GM19239 (cell line): ENCODE measurements around the gene TUBE1.

Source experiments
- DNase-seq: peaks from one replicate; pipeline ENCODE4 v3.0.0; 2011; ENCODE audit warnings: low spot score; ENCODE audit not compliant: insufficient read length
- FAIRE-seq: peaks from 2 replicates; lab custom pipeline; 2011; peaks lifted over from hg19 to GRCh38; lab: Jason Lieb, UNC

The TUBE1 gene

DNA sequence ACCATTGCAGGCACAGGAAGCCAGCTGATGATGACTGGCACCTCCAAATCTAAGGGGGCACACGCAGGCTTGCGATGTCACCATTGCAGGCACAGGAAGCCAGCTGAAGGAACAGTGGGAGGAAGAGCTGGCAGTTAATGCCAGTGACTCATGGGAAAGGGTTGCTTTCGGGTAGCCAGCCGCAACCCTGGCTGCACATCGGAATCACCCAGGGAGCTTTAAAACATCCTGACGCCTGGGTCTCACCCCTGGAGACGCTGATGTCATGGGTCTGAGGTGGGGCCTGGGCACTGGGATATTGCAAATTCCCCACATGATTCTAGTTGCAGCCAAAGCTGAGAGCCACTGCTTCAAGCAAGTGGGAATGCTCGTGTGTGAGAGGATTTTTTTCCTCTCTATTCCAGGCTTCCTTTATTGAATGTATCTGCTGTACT lies 49.5 kb downstream of the TUBE1 start:
- DNase-seq (no peak), FAIRE-seq (no peak)

DNA sequence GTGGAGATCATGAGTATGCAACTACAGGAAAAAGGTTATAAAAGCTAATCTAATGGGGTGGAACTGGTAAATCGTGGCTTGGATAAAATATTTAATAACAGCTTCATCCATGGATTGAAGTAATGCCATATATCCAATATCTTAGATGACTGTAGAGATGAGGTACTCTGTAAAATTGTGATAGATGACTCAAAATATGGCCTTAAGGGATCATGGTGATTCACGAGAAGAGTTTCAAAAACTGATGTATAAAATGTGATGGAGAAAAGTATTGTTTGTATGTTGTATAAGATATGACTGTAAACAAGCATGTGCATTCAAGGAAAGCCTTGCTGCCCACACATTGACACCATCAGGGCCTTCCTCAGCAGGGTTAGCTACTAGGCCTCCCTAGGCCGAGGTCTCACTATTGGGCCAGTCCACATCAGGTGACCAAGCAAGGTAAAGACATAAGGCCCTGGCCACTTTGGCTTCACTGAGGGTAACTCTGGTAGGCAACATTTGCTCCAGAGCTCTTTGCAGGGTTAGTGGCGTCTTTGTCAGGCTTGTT lies 51.1 kb downstream of the TUBE1 start:
- DNase-seq = no peak
- no peak for FAIRE-seq

GRCh38 chr6:112034616-112034995 lies 52.7 kb downstream of the TUBE1 start:
- FAIRE-seq = no peak
- DNase-seq = no peak

DNA sequence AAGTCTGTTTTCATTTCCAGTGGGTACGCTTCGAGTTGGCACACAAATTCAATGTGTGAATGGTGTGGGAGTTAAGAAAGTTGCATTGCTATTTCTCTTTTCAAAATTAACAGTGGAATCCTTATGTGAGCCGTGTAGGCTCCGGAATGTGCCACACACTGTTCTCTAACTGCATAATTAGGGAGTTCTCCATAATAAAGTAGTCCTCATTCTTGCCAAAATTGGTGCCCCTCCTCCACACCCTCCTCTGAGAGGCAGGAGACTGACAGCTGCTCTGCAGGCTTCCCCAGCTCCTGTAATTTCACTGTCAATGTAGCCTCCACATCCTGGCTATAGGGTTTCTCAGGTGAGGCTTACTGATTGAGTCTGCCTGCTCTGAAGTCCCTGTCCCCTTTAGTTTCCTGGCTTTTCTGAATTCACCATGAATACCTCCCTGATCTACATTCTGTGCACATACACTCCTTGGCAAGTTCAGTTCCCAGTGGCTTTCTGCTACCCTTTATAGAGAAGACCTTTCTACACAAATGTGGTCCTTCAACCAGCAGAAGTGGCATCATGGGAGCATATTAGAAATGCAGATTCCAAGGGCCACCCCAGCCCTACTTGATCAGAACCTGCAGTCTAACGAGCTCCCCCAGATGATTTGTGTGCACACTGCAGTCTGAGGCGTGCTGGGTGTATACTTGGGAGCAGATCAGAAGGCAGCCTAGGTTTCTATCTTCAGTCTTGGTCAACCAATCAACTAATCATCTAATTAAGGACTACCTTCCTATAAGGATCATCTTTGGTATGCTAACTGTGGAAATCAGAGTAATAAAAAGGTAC lies 53.3 kb downstream of the TUBE1 start:
- FAIRE-seq (no peak), DNase-seq (no peak)

DNA sequence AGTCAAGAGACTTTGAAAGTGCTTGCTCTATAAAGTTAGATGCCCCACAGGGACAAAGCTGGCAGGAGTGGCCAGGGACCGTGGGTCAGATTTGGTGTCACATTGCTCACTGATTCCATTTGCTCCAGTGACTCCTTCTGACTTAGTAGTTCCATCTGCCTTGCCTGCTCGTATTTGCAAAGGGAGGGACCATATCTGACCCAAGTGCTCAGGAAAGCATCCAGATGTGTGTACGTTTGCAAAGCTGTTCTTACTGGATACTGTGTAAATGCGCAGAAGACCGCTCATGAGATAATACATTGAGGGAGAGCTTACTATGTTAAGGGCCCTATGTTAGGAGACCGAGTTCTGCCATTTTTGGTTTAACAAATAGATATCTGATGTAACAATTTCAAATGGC lies 54.6 kb downstream of the TUBE1 start:
- FAIRE-seq (no peak), DNase-seq (no peak)

DNA sequence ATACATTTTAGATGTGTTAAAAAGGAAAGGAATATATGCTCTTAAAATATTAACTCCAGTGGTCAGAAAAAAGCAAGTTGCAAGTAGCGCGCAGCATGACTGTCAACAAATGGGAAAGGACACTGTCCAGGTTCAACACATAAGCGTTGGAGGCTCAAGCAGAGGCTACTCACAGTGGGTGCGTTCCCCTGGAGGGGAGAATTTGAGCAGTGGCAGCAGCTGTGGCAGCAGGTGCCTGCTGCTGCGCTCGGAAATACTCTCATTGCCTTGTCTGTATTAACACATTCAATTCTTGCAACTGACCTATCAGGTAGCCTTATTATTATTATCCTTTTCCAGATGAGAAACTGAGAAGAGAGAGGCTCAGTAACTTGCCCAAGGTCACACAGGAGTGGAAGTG lies 55.3 kb downstream of the TUBE1 start:
- DNase-seq (no peak), FAIRE-seq (no peak)

DNA sequence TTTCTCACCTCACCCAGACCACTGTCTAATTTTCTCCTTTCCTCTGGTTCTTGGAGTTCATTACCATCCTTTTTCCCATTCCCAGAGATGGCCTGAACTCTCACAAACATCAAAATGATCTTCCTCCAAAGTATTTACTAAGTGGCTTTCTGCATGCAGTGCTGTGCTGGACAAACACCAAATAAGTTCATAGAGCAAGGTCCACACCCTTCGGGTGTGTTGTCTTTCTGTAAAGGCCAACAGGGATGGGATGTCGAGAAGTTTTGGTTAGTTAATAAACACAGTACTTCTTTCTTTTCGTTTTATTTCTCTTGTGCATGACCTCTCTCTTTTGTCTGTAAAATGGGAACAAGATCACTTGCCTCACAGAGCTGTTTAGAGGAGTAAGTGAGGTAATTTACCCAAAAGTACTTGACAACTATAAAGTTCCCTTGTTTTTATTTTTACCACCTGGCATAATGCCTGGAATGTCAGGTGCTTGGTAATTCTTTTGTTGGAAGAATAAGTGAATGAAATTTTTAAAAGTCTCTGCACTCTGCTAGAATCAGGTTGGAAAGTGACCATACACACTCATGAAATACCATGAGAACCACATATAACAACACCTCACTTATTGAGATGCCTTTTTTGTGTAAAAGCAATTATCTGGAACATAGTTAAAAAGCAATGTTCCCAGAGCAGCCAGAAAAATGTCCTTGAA lies 56.2 kb downstream of the TUBE1 start:
- DNase-seq (no peak), FAIRE-seq (no peak)

GRCh38 chr6:112030206-112030960 lies 56.9 kb downstream of the TUBE1 start:
- DNase-seq = no peak
- no peak for FAIRE-seq

DNA sequence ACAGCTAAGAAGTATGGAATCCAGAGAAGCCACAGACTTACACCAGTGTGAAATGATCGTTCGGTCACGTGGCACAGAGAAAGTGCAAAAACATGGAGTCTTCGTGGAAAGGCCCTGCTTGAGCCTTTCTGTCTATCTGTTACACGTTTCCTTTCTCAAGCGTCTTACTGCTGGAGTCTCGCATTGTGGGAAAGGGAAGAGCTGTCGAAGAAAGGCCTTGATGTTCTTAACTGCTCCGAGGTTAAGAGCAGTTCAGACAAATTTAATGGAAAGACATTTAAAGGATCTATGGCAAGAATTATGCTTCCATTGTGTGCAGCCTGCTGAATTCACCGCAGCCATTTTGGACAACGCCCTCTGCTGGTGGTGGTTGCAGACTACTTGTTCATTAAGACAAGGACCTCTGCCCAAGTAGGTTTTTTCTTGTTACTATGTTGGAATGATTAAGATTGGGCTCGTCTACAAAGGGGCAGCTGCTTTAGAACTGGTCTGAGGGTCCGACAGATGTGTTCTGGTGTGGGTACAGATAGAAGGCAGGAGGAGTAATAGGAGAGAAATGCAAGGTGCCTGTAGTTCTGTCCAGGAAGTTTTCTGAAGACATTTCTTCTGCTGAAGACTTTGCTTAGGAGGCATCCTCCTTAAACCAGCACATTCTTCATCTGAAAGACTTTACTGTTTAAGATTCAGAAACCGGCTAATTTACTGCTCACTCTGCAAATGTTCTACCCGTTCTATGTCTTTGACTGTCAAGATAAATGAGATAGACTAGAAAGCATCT lies 58.0 kb downstream of the TUBE1 start:
- peak; percentile 32 for DNase-seq
- peak; percentile 86 for FAIRE-seq

- FAIRE-seq = no peak
- DNase-seq = no peak
Observed at GRCh38 chr6:112027942-112028674, 59.2 kb downstream of the TUBE1 start.

DNA sequence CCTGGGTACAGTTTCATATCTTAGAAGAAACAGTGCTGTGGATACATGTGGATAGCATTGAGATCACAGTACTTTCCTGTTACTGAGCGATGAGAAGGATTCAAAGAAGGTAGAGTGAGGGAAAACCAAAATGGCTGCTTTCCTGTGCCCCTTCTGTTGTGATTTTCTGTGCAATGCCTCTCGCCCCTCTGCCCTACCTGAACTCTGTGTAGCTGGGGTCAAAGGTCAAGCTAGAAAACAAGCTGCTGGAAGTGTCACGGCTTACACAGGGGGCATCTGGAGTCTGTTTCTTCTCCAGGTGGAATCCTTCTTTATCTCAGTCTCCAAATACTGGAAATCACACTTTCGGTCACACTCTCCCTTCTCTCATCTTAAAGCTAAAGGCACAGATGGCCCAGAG lies 60.3 kb downstream of the TUBE1 start:
- no peak for FAIRE-seq
- no peak for DNase-seq

- FAIRE-seq (no peak), DNase-seq (no peak)
Observed at GRCh38 chr6:112024464-112024863, 62.8 kb downstream of the TUBE1 start.

- FAIRE-seq (no peak), DNase-seq (no peak)
Observed at GRCh38 chr6:112022749-112023148, 64.5 kb downstream of the TUBE1 start.

DNA sequence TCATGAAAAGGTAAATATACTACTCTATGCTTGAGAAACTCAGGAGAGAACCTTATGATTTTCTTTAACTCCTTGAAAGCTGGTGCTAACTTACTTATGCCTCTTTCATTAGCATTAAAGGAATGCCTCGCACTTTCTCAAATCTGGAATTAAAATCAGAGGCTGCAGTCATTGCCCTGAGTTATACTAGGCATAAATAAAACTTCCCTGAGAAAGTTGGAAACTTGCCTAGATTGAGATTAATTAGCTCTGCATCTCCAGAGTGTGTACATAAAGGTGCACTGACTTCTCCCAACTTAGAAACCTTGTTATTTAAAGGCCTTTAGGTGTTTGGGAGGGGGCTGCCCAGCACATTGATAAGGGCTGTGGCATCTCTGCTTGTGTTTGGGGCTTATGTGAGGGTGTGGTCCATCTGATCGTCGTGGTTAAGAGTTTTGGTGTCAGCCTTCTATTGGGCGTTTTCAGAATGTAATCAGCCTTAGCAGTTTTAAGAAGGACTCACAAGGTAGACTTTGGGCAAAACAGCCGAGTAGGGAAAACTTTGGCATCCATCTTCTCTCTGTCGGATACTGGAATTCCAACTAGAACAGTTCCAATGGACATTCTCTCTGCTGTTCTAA lies 65.5 kb downstream of the TUBE1 start:
- FAIRE-seq (no peak), DNase-seq (no peak)
